Caco-2 (cell line): ENCODE measurements around the gene C2CD3. TPM values are rescaled to one million over a fixed set of nuclear protein-coding genes. Genes with fewer than 3 reads are reported as not detected.

ENCODE experiments used
- BruUV-seq: library from RNA; stranded (reverse); fragments of 400-500 nt; replicated peaks from 2 replicates; lab custom pipeline; 2021; lab: Mats Ljungman, UMichigan
- CTCF ChIA-PET: fragments of 300-600 bp; sonication (Branson Sonifier 250); formaldehyde crosslinking; loops from one replicate; lab custom pipeline; 2022; ENCODE audit warnings: antibody characterized with exemption; lab: Charles Lee
- POLR2A ChIA-PET: fragments of 300-600 bp; sonication (Branson Sonifier 250); formaldehyde crosslinking; loops from one replicate; lab custom pipeline; 2022; ENCODE audit warnings: antibody characterized with exemption; lab: Charles Lee
- DNase-seq, 2 experiments: peaks; one replicate each; pipeline versions ENCODE4 v3.0.0 to v3.0.0-alpha.2; 2020 to 2022
- H3K27me3 ChIP-seq: replicated peaks from 2 replicates; pipeline ENCODE4 v1.6.0; 2011; ENCODE audit warnings: low read length; ENCODE audit not compliant: control insufficient read depth, insufficient read depth
- H3K36me3 ChIP-seq: 2 replicates; pipeline ENCODE4 v1.5.1; 2011; ENCODE audit warnings: low read length; ENCODE audit not compliant: control insufficient read depth, insufficient read depth
- H3K4me1 ChIP-seq: fragments of 250-450 bp; sonication (Bioruptor Pico); 2 replicates; pipeline ENCODE4 v1.5.1; 2020; ENCODE audit warnings: mild to moderate bottlenecking
- H3K4me3 ChIP-seq: 2 replicates; pipeline ENCODE4 v1.5.1; 2011; ENCODE audit warnings: low read depth, mild to moderate bottlenecking, control low read depth, low read length
- H3K9me3 ChIP-seq: fragments of 250-450 bp; sonication (Bioruptor Pico); 2 replicates; pipeline ENCODE4 v1.5.1; 2020; ENCODE audit warnings: mild to moderate bottlenecking, moderate library complexity
- H3K27ac Mint-ChIP-seq: one replicate; pipeline ENCODE4 v1.8.0; 2022; ENCODE audit warnings: mixed read lengths; ENCODE audit not compliant: unreplicated experiment
- H3K27me3 Mint-ChIP-seq: one replicate; pipeline ENCODE4 v1.8.0; 2022; ENCODE audit warnings: mixed read lengths; ENCODE audit not compliant: insufficient read depth, unreplicated experiment
- H3K36me3 Mint-ChIP-seq: one replicate; pipeline ENCODE4 v1.8.0; 2022; ENCODE audit warnings: mild to moderate bottlenecking, mixed read lengths; ENCODE audit not compliant: insufficient read depth, unreplicated experiment
- H3K4me1 Mint-ChIP-seq: one replicate; pipeline ENCODE4 v1.8.0; 2022; ENCODE audit warnings: low read depth, mixed read lengths; ENCODE audit not compliant: unreplicated experiment
- H3K4me3 Mint-ChIP-seq: one replicate; pipeline ENCODE4 v1.8.0; 2022; ENCODE audit warnings: mild to moderate bottlenecking, moderate library complexity, mixed read lengths; ENCODE audit not compliant: unreplicated experiment
- H3K9me3 Mint-ChIP-seq: one replicate; pipeline ENCODE4 v1.8.0; 2022; ENCODE audit warnings: mixed read lengths; ENCODE audit not compliant: unreplicated experiment
- intact Hi-C: fragments of 100-400 bp; cut with micrococcal nuclease; formaldehyde crosslinking; loops from one replicate; pipeline ENCODE4 v1.10.0; 2022; ENCODE audit not compliant: unreplicated experiment
- total RNA-seq: library from RNA; stranded (reverse); gene quantifications from 2 replicates; pipeline ENCODE4 v1.2.3, GENCODE V29; 2022
- TF ChIP-seq, protein P1 (sequence below), 2 experiments: fragments of 200-600 bp in 1 of 2; IDR thresholded peaks; 1 replicate in 1 of 2; 2 replicates in 1 of 2; pipeline versions ENCODE4 v1.5.1 to v1.8.0; 2011 to 2022; ENCODE audit warnings: antibody characterized with exemption in 1 of 2, control low read depth in 1 of 2, inconsistent platforms in 1 of 2, low read depth in 1 of 2, low read length in 1 of 2, mild to moderate bottlenecking in 1 of 2, moderate library complexity in 1 of 2; ENCODE audit not compliant: insufficient read depth in 1 of 2, severe bottlenecking in 1 of 2, unreplicated experiment in 1 of 2

C2CD3 gene
- total RNA-seq, 1 experiment from 2014 or later, result 47.5 TPM

DNA sequence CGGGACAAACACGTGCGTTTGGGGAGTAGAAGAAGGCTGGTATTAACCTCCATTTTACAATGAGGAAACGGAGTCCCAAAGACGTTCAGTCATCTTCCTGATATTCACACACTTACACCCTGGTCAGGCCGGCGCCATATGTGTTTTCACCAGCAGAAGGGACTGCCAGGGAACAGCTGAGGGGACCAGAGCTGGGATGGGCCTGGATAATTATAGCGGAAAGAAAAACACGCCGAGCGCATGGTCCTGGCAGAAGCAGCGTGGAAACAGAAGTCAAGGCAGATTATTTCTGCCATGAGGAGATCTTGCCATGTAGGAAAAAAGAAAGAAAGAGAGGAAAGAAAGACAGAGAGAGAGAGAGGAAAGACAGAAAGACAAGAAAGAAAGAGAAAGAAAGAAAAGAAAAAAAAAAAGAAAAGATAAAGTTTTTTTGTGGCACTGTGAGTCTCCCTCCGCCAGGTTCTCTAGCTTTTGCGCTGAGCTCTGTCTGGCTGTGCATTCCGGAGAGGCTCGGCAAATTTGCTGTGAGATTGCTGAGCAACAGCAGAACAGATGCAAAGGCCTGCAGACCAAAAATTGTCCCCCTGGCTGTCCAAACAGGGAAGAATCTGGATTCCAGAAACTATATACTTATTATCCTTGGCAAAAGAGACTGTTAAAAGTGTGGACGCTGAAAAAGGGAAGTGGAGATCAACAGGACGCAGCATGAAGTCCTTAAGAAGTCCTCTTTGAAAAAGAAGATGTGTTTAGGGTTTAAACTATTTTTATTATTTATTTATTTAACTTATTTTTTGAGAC is 186.9 kb downstream of the C2CD3 start:
- H3K27me3 ChIP-seq, result no peaks in the 10 kb centered on the region
- POLR2A ChIA-PET, result interaction anchor here (0.6 to 3.4 kb wide), 8 partner anchors 10 to 187 kb away, joined by 3 to 42 read pairs (median 6); partner anchors contain the start of genes C2CD3 and PPME1
- peak; percentile 48 to 59 for DNase-seq
- TF ChIP-seq, protein P1, sequence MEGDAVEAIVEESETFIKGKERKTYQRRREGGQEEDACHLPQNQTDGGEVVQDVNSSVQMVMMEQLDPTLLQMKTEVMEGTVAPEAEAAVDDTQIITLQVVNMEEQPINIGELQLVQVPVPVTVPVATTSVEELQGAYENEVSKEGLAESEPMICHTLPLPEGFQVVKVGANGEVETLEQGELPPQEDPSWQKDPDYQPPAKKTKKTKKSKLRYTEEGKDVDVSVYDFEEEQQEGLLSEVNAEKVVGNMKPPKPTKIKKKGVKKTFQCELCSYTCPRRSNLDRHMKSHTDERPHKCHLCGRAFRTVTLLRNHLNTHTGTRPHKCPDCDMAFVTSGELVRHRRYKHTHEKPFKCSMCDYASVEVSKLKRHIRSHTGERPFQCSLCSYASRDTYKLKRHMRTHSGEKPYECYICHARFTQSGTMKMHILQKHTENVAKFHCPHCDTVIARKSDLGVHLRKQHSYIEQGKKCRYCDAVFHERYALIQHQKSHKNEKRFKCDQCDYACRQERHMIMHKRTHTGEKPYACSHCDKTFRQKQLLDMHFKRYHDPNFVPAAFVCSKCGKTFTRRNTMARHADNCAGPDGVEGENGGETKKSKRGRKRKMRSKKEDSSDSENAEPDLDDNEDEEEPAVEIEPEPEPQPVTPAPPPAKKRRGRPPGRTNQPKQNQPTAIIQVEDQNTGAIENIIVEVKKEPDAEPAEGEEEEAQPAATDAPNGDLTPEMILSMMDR (IDR thresholded peaks at IDR 0.05; ENCODE audit: insufficient read depth in 1 of 2, low read depth in 1 of 2, low read length in 1 of 2, severe bottlenecking in 1 of 2, unreplicated experiment in 1 of 2), result peak in 1 of 2 experiments; percentile 18
- H3K36me3 ChIP-seq, result peaks cover 9% of the 10 kb centered on the region
- peak overlapping the region; percentile 55 for H3K4me3 ChIP-seq
- H3K36me3 Mint-ChIP-seq, result peaks cover 32% of the 10 kb centered on the region
- peak overlapping the region; percentile 91 for H3K4me3 Mint-ChIP-seq
- intact Hi-C loops, result loop anchor here (1.0 to 10.0 kb wide), 5 partner anchors 85 to 331 kb away; partner anchors contain the start of genes C2CD3, P4HA3 and PPME1
- no peaks in the 10 kb centered on the region for H3K9me3 ChIP-seq
- H3K9me3 Mint-ChIP-seq, result no peaks in the 10 kb centered on the region
- peaks cover 15% of the 10 kb centered on the region for H3K4me1 ChIP-seq
- H3K4me1 Mint-ChIP-seq, result peaks cover 7% of the 10 kb centered on the region
- H3K27me3 Mint-ChIP-seq, result no peaks in the 10 kb centered on the region
- BruUV-seq, result TSS peak; percentile 89
- CTCF ChIA-PET, result interaction anchor here (0.6 to 0.9 kb wide), 2 partner anchors 17 to 139 kb away, joined by 3 read pairs; no protein-coding TSS in a partner anchor
- peak overlapping the region; percentile 95 for H3K27ac Mint-ChIP-seq

DNA sequence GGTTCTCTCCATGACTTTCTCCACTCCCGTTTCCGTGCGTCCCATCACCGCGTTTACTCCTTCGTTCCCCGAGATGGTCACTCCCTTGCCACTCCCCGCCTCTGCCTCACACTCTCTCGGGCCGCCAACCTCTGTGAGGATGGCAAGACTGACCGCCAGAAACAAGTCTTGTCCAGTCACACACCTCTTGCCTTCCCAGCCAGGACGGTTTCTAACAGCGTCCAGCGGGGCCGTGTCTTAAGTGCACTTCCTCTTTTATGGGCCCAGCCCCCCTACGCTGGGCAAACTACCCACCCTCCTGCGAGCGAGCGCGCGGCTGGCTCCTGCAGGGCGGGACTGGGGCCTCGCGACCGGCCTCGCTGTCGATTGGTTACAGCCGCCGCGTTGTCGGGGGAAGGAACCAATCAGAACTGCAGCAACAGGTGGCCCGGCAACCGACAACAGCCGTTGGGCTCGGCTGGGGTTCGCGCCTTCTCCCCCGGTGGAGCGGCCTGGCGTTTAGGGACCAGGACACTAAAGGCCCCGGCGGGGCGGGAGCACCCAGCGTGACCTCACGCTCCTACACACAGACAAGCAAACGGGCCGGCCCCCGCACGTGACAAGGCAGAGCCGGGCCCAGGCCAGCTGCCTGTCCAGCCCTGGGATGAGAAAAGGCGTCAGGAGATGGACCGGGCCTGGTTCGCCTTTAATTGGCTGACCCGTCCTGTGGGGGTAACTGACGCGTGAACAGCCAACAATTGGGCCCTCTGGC is 187.6 kb downstream of the C2CD3 start:
- Mint-ChIP-seq H3K4me1 (peaks cover 7% of the 10 kb centered on the region), H3K9me3 (no peaks in the 10 kb centered on the region), H3K36me3 (peaks cover 34% of the 10 kb centered on the region), H3K27ac (peak overlapping the region; percentile 95), H3K27me3 (no peaks in the 10 kb centered on the region), H3K4me3 (peak overlapping the region; percentile 91)
- DNase-seq, result peak; percentile 100
- intact Hi-C loops, result loop anchor here (1.0 to 10.0 kb wide), 6 partner anchors 19 to 332 kb away; partner anchors contain the start of genes C2CD3, P4HA3 and PPME1
- H3K4me1 ChIP-seq, result peaks cover 15% of the 10 kb centered on the region
- peak overlapping the region; percentile 55 for H3K4me3 ChIP-seq
- CTCF ChIA-PET, result interaction anchor here (0.6 to 1.6 kb wide), 5 partner anchors 10 to 188 kb away, joined by 3 to 13 read pairs (median 3); partner anchors contain the start of genes C2CD3 and PPME1
- no peaks in the 10 kb centered on the region for H3K9me3 ChIP-seq
- POLR2A ChIA-PET, result interaction anchor here (0.5 to 3.4 kb wide), 21 partner anchors 9 to 467 kb away, joined by 3 to 42 read pairs (median 4); partner anchors contain the start of genes C2CD3 and PPME1
- no peaks in the 10 kb centered on the region for H3K27me3 ChIP-seq
- no TSS peak for BruUV-seq
- H3K36me3 ChIP-seq, result peaks cover 12% of the 10 kb centered on the region
- TF ChIP-seq, protein P1 (IDR thresholded peaks at IDR 0.05; ENCODE audit: insufficient read depth in 1 of 2, low read depth in 1 of 2, low read length in 1 of 2, severe bottlenecking in 1 of 2, unreplicated experiment in 1 of 2), result no peak
